ENCODE measurements around the gene ZSWIM5. TPM values are rescaled to one million over a fixed set of nuclear protein-coding genes. Genes with fewer than 3 reads are reported as not detected.

The ZSWIM5 gene
- total RNA-seq, 1 donor, result 1.5 TPM

- Histone ChIP-seq H3K27me3 (ENCODE audit: insufficient read depth, low read length) (no peaks in the 10 kb centered on the region), H3K4me1 (ENCODE audit: insufficient read depth, low read length) (peaks cover 22% of the 10 kb centered on the region), H3K9me3 (ENCODE audit: low read depth, low read length) (no peaks in the 10 kb centered on the region), H3K4me3 (ENCODE audit: low read length) (no peak overlapping the region)
These were observed 190.2 kb downstream of the ZSWIM5 start for GRCh38 chr1:45016090-45016697.

- Histone ChIP-seq H3K9me3 (ENCODE audit: low read depth, low read length) (no peaks in the 10 kb centered on the region), H3K4me3 (ENCODE audit: low read length) (no peak overlapping the region), H3K4me1 (ENCODE audit: insufficient read depth, low read length) (peaks cover 23% of the 10 kb centered on the region), H3K27me3 (ENCODE audit: insufficient read depth, low read length) (no peaks in the 10 kb centered on the region)
These were observed 190.7 kb downstream of the ZSWIM5 start for GRCh38 chr1:45015683-45016082.

GRCh38 chr1:45014321-45015028 is 191.9 kb downstream of the ZSWIM5 start:
- no peaks in the 10 kb centered on the region for H3K9me3 ChIP-seq (ENCODE audit: low read depth, low read length)
- H3K4me1 ChIP-seq (ENCODE audit: insufficient read depth, low read length), result peaks cover 34% of the 10 kb centered on the region
- no peak overlapping the region for H3K4me3 ChIP-seq (ENCODE audit: low read length)
- H3K27me3 ChIP-seq (ENCODE audit: insufficient read depth, low read length), result no peaks in the 10 kb centered on the region

- Histone ChIP-seq H3K9me3 (ENCODE audit: low read depth, low read length) (no peaks in the 10 kb centered on the region), H3K27me3 (ENCODE audit: insufficient read depth, low read length) (no peaks in the 10 kb centered on the region), H3K4me1 (ENCODE audit: insufficient read depth, low read length) (peaks cover 36% of the 10 kb centered on the region), H3K4me3 (ENCODE audit: low read length) (no peak overlapping the region)
These were observed 192.7 kb downstream of the ZSWIM5 start for GRCh38 chr1:45013551-45014209.

GRCh38 chr1:45012639-45013278 is 193.6 kb downstream of the ZSWIM5 start:
- peaks cover 36% of the 10 kb centered on the region for H3K4me1 ChIP-seq (ENCODE audit: insufficient read depth, low read length)
- H3K9me3 ChIP-seq (ENCODE audit: low read depth, low read length), result no peaks in the 10 kb centered on the region
- H3K4me3 ChIP-seq (ENCODE audit: low read length), result peak overlapping the region; percentile 86
- no peaks in the 10 kb centered on the region for H3K27me3 ChIP-seq (ENCODE audit: insufficient read depth, low read length)

GRCh38 chr1:45011837-45012638 is 194.4 kb downstream of the ZSWIM5 start, which contains the start of gene UROD:
Gene UROD (plus strand): TSS chr1:45012254. CDS start chr1:45012266, 12 bp downstream.
- peaks cover 36% of the 10 kb centered on the region for H3K4me1 ChIP-seq (ENCODE audit: insufficient read depth, low read length)

GRCh38 chr1:45010855-45011811 is 195.3 kb downstream of the ZSWIM5 start, which contains the start of gene HECTD3:
Gene HECTD3 (minus strand): TSS chr1:45011324. CDS start chr1:45011257, 67 bp downstream.
- Histone ChIP-seq H3K4me3 (ENCODE audit: low read length) (peak within 1 kb of the TSS; percentile 86), H3K4me1 (ENCODE audit: insufficient read depth, low read length) (peaks cover 36% of the 10 kb centered on the region), H3K27me3 (ENCODE audit: insufficient read depth, low read length) (no peaks in the 10 kb centered on the region), H3K9me3 (ENCODE audit: low read depth, low read length) (no peaks in the 10 kb centered on the region)

More at GRCh38 chr1:45011837-45012638, 194.4 kb downstream of the ZSWIM5 start, which contains the start of gene UROD:
- H3K9me3 ChIP-seq (ENCODE audit: low read depth, low read length), result no peaks in the 10 kb centered on the region
- H3K4me3 ChIP-seq (ENCODE audit: low read length), result peak within 1 kb of the TSS; percentile 86
- no peaks in the 10 kb centered on the region for H3K27me3 ChIP-seq (ENCODE audit: insufficient read depth, low read length)

GRCh38 chr1:45009956-45010854 is 196.2 kb downstream of the ZSWIM5 start:
- Histone ChIP-seq H3K4me3 (ENCODE audit: low read length) (peak overlapping the region; percentile 86), H3K27me3 (ENCODE audit: insufficient read depth, low read length) (no peaks in the 10 kb centered on the region), H3K9me3 (ENCODE audit: low read depth, low read length) (no peaks in the 10 kb centered on the region), H3K4me1 (ENCODE audit: insufficient read depth, low read length) (peaks cover 36% of the 10 kb centered on the region)

- H3K4me1 ChIP-seq (ENCODE audit: insufficient read depth, low read length), result peaks cover 36% of the 10 kb centered on the region
- H3K9me3 ChIP-seq (ENCODE audit: low read depth, low read length), result no peaks in the 10 kb centered on the region
- no peak overlapping the region for H3K4me3 ChIP-seq (ENCODE audit: low read length)
- no peaks in the 10 kb centered on the region for H3K27me3 ChIP-seq (ENCODE audit: insufficient read depth, low read length)
These were observed 197.0 kb downstream of the ZSWIM5 start for GRCh38 chr1:45009296-45009865.

- no peaks in the 10 kb centered on the region for H3K27me3 ChIP-seq (ENCODE audit: insufficient read depth, low read length)
- H3K9me3 ChIP-seq (ENCODE audit: low read depth, low read length), result no peaks in the 10 kb centered on the region
- H3K4me1 ChIP-seq (ENCODE audit: insufficient read depth, low read length), result peaks cover 36% of the 10 kb centered on the region
- no peak overlapping the region for H3K4me3 ChIP-seq (ENCODE audit: low read length)
These were observed 197.9 kb downstream of the ZSWIM5 start for GRCh38 chr1:45008516-45008915.

GRCh38 chr1:45008076-45008475 is 198.3 kb downstream of the ZSWIM5 start:
- H3K4me1 ChIP-seq (ENCODE audit: insufficient read depth, low read length), result peaks cover 31% of the 10 kb centered on the region
- H3K27me3 ChIP-seq (ENCODE audit: insufficient read depth, low read length), result no peaks in the 10 kb centered on the region
- H3K4me3 ChIP-seq (ENCODE audit: low read length), result no peak overlapping the region
- H3K9me3 ChIP-seq (ENCODE audit: low read depth, low read length), result no peaks in the 10 kb centered on the region

- H3K27me3 ChIP-seq (ENCODE audit: insufficient read depth, low read length), result no peaks in the 10 kb centered on the region
- no peaks in the 10 kb centered on the region for H3K9me3 ChIP-seq (ENCODE audit: low read depth, low read length)
- H3K4me3 ChIP-seq (ENCODE audit: low read length), result no peak overlapping the region
- peaks cover 24% of the 10 kb centered on the region for H3K4me1 ChIP-seq (ENCODE audit: insufficient read depth, low read length)
These were observed 199.1 kb downstream of the ZSWIM5 start for GRCh38 chr1:45007311-45007710.

Measured in mononuclear cell (primary cell).